ENCODE results near the gene CRACDL. TPM values are rescaled to one million over a fixed set of nuclear protein-coding genes. Genes with fewer than 3 reads are reported as not detected.

Gene CRACDL
- total and polyA plus RNA-seq, 2 of the 13 experiments (the other 11 are each of a cell fraction or from before 2014, with no cell fraction given) = 0.15 to 0.26 TPM

GRCh38 chr2:98827625-98828368, 108.2 kb downstream of the CRACDL start:
- FAIRE-seq = no peak
- peaks cover 63% of the 10 kb centered on the region for H3K4me1 ChIP-seq (ENCODE audit: insufficient read depth, low read length)
- ChIA-PET CTCF (ENCODE audit: low intra/inter-chr PET ratio, low total read pairs) (no interaction called here), POLR2A (interaction anchor here (1.0 to 1.5 kb wide), 4 partner anchors 27 to 32 kb away, joined by 3 to 4 read pairs (median 4); no protein-coding TSS in a partner anchor)
- in situ Hi-C loops (cut with HindIII; ENCODE audit: extremely low pct_ligation_motif_present, low pct_unique_long_range_greater_than_20kb) (loop anchor here (25.0 kb wide), 1 partner anchor 415 kb away; no protein-coding TSS in a partner anchor), intact Hi-C loops (cut with micrococcal nuclease; ENCODE audit: unreplicated experiment) (no loop called here)
- TF ChIP-seq PHF8 (CRISPR knock-in tag; IDR thresholded peaks at IDR 0.05) = no peak
- TF ChIP-seq ZNF687 (CRISPR knock-in tag; IDR thresholded peaks at IDR 0.05) = peak; percentile 22; the same call in 1 of the 2 replicates
- TF ChIP-seq ZNF230 (CRISPR knock-in tag; IDR thresholded peaks at IDR 0.05) = peak; percentile 57; the same call in 1 of the 2 replicates
- H3K36me3 ChIP-seq (replicated peaks in 1 of 2; ENCODE audit: control insufficient read depth in 1 of 2, insufficient read depth in 2 of 2, low read length in 2 of 2) = no peaks in the 10 kb centered on the region
- no peak overlapping the region for H2AFZ ChIP-seq (ENCODE audit: low read length)
- H3K27me3 ChIP-seq (ENCODE audit: control insufficient read depth in 1 of 2, insufficient read depth in 2 of 2, low read length in 2 of 2) = no peaks in the 10 kb centered on the region; a peak in 1 of 5 replicates
- H3K27ac ChIP-seq (ENCODE audit: extremely low read length, insufficient read depth, low read length) = no peak overlapping the region
- H3K9ac ChIP-seq (ENCODE audit: insufficient read depth, low read depth, low read length) = no peak overlapping the region
- no peaks in the 10 kb centered on the region for H3K9me3 ChIP-seq (ENCODE audit: low read length)
- no peaks in the 10 kb centered on the region for H3K79me2 ChIP-seq (ENCODE audit: insufficient read depth, low read length)
- no TSS peak for BruUV-seq (replicated peaks)
- WGBS (ENCODE audit: low lambda C conversion rate) = 88% methylated on average over 11 of the region's 11 CpGs
- no peaks in the 10 kb centered on the region for H4K20me1 ChIP-seq (ENCODE audit: insufficient read depth, low read length)
- no peak for DNase-seq (ENCODE audit: low spot score)
- no peak for ATAC-seq
- no peak overlapping the region for H3K4me2 ChIP-seq (ENCODE audit: low read depth, low read length)
- H3K4me3 ChIP-seq (replicated peaks in 1 of 3; ENCODE audit: insufficient read depth in 1 of 3, low read depth in 2 of 3, low read length in 3 of 3) = no peak overlapping the region
